GM19397 (cell line): ENCODE data around the gene NBPF1.
"Not testable (repeated sequence)": the region's sequence is repeated elsewhere in the genome, so short reads cannot be mapped to it uniquely, and the experiment has no call there.

Experiments
- ATAC-seq: cut with Tn5 transposase; IDR thresholded peaks from one replicate; pipeline ENCODE4 v1.9.1; 2021; ENCODE audit warnings: mild to moderate bottlenecking, moderate library complexity; ENCODE audit not compliant: unreplicated experiment

Gene NBPF1

DNA sequence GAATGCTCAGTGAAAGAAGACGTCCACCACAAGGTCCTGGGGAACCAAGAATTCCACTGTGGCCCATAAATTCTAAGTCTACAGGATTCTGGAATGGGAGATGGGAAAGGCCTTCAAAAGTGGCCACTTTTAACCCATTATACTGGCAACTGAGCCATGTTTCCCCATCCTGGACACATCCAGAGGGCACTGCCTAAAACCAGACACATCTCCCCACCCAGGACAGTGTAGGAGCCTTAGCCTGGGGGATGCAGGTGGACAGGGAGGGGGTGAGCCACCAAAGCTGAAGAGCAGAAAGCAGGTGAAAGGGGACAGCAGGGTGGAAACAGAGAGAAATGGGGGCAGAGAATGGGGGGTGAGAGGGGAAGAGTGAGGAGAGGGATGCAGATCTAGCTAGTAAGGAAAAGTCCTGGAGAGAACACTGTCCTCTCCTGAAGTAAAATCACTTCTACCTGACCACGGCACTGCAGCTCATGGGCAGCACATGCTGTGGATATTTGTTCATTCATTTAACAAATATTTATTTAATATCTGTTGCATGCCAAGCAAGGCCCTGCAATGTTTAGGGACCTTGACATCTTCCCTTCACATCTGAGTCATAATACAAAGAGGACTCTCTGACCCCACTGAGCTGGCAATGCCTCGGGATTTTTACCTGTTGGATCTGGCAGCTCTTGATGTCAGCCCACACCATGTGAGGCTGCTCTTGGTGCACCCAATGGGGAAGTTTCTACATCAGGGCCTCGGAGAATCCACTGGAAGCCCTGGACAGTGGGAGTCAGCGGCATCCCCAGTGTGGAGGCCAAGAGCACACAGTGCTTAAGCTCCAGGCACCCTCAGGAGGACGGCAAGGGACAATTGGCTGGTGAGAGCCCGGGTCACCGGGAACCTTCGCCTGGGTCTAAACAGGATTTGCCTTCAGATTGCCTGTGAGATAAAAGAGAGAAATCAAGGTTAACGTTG lies 5.2 kb downstream of the NBPF1 start:
- ATAC-seq: not testable (repeated sequence)

- ATAC-seq: no peak
These were observed 5.9 kb downstream of the NBPF1 start for GRCh38 chr1:16607433-16607851.

DNA sequence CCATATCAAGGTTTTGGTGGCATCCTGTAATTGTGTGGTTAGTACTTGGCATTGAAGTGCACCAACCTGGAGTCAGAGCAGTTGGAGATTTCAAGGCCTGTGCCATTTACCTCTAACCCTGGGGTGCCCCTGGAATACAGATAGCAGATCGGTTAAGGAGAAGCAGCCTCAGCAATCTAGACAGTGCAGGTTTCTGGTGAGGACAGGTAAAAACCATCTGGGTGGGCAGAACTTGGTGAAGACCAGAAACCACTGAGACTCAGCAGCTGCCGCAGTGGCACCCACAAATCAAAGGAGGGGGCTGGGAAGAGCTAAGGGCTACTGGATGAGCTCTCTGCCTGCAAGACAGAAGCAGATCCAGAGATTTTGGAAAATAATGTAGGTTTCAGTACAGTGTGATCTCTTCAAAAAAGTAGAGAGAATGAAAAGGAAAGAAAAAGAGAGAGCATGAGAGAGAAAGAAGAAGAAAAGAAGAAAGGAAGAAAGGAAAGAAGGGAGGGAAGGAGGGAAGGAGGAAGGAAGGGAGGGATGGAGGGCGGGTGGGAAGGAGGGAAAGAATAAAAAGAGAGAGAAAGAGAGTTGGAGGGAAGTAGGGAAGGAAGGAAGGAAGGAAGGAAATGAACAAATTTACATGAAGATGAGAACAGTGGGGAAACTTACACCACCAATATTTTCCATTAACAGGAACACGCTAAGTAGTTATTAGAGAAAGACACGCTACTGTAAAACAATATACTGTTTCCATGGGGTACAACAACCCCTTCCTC lies 6.5 kb downstream of the NBPF1 start:
- not testable (repeated sequence) for ATAC-seq

DNA sequence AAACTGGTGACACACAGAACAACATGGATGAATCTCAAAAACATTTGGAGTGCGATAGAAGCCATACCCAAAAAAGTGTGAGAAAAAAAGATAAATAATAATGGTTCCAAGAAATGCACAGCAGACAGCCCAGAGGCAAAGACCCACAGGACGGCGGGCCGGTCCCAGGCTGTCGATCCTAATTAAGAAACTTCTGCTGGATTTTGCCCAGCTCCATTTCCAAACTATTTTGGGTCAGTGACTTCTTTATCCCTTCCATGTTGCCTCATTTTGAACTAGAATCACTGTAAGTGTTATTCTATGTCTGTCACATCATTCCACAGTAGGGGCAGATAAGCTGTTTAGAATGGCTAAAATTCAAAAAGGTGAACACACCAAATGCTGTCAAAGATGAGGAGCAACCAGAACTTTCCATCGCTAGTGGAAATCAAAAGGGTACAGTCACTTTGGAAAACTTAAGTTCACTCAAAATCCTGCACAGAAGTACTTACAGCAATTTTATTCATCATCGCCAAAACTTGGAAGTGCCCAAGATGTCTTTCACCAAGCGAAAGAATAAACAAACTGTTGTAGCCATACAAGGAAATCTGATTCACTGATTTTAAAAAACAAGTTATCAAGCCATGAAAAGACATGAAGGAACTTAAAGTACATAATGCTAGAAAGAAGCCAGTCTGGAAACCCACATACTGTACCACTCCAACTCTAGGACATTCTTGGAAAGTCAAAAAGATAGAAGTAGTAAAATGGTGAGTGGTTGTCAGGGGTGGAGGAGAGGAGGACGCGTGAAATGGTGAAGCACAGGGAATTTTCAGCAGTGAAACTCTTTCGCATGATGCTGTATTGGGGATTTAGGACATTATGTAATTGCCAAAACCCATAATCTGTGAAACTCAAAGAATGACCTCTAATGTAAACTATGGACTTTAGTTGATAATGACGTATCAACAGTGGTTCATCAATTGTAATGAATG lies 7.5 kb downstream of the NBPF1 start:
- ATAC-seq: no peak

DNA sequence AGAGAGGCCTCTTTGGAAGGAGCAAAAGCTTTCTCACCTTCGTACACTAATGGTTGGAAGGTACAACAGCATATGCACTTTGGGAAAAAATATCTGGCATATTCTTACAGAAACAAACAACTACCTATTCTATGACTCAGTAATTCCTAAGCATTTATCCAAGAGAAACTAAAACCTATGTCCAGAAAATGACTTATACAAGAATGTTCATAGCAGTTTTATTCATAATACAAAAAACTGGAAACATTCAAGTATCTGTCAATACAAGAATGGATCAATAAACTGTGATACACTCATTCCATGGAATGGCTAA lies 8.2 kb downstream of the NBPF1 start:
- no peak for ATAC-seq

GRCh38 chr1:16604514-16605212 lies 8.7 kb downstream of the NBPF1 start:
- ATAC-seq: not testable (repeated sequence)

GRCh38 chr1:16603623-16604022 lies 9.7 kb downstream of the NBPF1 start:
- ATAC-seq: not testable (repeated sequence)

DNA sequence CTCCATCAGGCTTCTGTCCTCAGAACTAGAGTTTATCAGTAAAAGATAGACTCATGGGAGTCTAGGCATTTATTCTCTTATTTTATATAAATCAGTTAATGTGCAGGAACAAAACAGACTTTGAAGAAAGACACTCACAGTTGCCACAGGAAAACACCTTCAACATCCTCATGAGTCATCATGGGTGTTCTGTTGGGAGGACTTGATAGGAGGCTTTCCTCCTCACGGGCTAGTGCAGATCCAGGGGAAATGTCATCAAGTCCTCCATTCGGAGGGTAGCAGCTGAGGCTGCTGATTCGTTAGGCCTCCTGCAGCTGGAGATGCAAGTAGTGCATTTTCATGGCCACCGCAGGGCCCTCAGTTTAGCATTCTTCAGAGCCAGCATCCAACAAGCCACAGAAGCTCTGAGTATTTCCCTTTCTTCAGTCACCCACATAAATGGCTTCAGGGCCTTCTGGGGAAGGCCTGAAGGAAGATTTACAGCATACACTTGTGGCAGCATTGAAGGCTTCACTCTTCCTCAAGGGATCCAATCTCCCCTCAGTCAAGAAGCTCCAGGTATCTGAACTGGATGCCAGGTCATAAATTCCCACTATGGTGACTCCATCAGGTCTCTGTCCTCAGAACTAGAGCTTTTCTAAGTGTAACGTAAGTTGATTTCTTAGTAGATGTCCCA lies 10.9 kb downstream of the NBPF1 start:
- not testable (repeated sequence) for ATAC-seq

GRCh38 chr1:16600855-16601786 lies 12.2 kb downstream of the NBPF1 start:
- ATAC-seq: not testable (repeated sequence)

DNA sequence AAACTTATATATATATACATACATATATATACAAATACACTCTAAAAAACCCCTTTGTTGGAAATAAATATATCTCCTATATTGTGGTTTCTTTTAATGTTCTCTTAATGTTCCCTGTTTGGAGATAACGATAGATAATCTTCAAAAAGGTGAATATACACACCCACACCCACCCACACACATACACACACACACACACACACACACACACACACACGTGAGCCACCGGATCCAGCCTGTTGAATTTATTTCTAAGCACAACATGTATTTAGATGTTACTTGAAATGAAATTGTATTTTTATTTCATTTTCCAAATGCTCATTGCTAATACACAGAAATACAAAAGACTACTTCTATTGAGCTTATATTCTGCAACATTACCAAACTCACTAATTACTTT lies 14.0 kb downstream of the NBPF1 start:
- not testable (repeated sequence) for ATAC-seq

DNA sequence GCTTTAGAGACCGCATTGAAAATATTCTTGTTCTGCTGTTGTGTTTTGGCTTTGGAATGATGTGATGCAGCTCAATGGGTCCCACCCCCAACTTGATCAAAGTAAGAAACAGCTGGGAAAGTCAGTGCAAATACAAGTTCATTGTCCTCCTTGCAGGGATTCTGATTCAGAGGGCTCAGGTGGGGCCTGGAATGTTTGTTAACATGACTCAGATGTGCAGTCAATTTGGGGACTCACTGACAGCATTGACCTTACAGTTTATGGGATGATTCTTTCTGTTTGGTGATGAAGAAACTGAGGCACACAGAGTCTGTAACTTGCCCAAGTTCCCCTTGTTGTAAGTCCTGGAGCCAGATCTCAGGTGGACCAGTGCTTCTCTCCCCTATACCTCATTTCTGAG lies 18.1 kb downstream of the NBPF1 start:
- ATAC-seq: not testable (repeated sequence)

GRCh38 chr1:16591845-16592244 lies 21.5 kb downstream of the NBPF1 start:
- not testable (repeated sequence) for ATAC-seq

GRCh38 chr1:16588081-16588480 lies 25.3 kb downstream of the NBPF1 start:
- not testable (repeated sequence) for ATAC-seq

DNA sequence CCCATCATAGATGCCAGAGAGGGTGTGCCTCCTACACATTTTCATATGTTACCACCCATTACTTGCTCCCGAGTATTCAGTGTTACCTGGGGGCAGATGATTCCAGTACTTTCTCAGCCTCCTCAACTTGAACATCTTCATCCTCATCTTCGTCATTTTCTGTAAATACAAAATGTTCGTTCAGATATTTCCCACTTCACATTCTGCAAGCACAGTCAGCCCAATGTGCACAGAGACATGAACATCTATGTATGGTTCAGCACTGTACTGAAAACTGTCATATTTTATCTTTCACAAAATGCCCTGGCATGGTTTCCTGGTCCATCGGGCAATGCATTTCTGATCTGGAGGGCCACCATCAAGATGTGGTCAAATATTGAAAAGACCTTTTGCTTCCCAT lies 25.7 kb downstream of the NBPF1 start:
- not testable (repeated sequence) for ATAC-seq

DNA sequence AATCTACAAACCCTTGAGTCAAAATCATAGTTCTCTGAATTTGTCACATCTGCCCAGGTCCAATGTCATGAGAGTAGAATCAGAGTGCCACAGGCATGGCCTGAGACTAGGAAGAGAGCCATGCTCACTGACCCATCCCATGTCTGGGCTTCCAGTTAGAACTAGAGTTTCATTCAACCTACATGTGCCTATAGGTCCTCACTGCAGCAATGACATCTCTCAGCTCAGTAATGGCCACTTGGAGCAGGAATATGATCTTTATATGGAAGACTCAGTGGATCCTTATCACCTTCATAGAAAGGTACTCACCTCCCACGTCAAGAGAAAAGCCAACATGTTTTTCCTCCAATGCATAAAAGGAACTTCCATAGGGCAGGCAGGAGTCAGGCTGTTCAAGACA lies 48.0 kb downstream of the NBPF1 start:
- not testable (repeated sequence) for ATAC-seq

GRCh38 chr1:16561035-16561434 lies 52.3 kb downstream of the NBPF1 start:
- ATAC-seq: not testable (repeated sequence)

GRCh38 chr1:16560498-16560897 lies 52.9 kb downstream of the NBPF1 start:
- ATAC-seq: not testable (repeated sequence)

DNA sequence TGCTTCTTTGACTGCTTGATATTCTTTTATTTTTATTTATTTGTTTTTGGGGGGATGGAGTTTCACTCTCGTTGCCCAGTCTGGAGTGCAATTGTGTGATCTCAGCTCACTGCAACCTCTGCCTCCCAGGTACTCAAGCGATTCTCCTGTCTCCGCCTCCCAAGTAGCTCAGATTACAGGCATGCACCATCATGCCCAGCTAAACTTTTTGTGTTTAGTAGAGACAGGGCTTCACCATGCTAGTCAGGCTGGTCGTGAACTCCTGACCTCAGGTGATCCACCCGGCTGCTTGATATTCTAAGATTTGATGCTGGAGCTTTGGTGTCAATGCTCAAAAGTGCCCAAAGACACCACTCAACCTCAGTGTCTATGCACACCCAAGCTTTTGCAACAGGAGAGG lies 53.7 kb downstream of the NBPF1 start:
- ATAC-seq: not testable (repeated sequence)
